ENCODE data around the gene MECP2.

Gene MECP2

DNA sequence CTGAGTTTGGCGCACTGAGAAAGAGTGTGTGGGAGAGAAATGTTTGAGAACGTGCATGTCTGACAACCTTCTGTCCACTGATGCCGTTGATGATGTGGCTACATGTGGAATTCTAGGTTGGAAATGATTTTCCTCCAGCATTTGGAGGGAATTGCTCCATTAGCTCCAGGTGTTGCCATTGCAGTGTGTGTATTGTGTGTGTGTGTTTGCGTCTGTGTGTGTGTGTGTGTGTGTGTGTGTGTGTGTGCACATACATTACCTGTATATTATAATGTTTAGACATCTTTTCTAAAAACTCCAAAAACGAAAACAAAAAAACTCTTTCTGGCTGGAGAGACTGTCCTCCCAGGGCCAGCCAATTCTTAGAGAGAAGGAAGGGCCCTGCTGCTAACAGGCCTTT, 18.2 kb upstream of the MECP2 start:
- no peak for DNase-seq (ENCODE audit: low spot score)

DNA sequence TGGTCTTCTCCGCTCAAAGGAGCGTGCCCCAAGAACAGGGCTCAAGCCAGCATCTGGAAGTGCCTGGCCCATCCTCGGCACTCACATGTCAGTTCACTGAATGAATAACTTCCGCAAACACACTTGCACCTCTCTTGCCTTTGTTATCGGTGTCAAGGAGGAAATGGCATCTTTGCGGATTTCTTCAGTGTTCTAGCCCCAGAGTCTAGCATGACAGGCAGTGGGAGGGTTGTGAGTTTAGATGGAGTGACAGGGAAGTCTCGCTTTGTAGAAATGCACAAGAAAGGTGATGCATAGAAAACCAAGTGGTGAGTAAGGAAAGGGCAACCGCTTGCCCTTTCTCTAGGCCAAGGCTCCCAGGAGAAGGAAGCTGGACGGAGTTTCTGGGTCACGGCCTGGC, 17.6 kb upstream of the MECP2 start:
- DNase-seq (ENCODE audit: low spot score): no peak

DNA sequence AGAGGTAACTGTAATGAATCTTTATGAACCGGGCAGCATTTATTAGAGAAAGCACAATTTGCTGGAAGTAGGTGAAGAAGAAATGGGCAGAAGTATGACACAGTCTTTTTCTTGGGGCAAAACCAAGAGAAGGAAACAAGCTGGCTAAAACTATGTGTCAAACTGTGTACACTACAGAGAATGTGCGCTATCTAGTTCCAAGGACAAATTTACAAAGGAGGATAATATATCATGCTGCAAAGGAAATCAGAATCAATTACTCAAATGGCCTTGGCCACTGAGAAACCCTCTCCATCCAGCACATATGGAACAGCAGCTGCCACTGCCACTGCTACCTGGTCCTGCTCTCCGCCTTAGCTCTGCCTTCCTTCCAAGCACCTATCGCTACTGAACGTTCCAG, 17.1 kb upstream of the MECP2 start:
- no peak for DNase-seq (ENCODE audit: low spot score)

DNA sequence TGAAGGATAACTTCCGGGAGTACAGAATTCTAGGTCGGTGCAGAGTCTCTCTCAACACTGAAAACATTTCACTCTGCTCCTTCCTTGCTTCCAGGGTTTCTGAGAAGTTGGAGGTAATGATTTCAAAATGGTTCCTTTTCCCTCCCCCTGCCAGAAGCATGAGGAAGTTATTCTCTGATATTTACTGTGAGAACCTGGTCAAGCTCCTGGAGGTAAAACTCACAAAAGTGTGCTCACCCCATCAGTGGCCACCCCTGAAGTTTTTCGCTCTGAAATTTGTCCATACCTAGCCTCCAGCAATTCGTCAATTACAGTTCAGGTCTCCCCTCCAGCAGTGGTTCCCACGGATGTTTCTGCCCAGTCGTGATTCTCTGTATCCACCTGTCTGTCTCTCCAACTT, 16.2 kb upstream of the MECP2 start:
- no peak for DNase-seq (ENCODE audit: low spot score)

DNA sequence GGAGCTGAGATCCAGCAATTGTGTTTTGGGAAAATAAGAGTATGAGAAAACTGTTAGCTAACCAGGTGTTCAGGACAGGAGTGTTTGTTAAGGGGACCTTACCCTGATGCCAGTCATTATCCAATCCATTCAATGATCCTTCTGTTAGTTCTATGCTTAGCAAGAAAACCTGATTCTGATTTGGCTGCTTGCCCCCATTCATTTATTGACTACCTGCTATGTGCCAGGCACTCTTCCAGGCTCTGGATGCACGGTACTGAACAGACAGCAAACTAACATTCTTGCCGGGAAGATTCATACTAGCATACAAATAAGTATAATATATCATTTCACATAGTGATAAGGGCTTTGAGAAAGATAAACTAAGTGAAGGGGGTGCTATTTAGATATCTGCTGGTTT, 1.0 kb upstream of the MECP2 start:
- no peak for DNase-seq (ENCODE audit: low spot score)

DNA sequence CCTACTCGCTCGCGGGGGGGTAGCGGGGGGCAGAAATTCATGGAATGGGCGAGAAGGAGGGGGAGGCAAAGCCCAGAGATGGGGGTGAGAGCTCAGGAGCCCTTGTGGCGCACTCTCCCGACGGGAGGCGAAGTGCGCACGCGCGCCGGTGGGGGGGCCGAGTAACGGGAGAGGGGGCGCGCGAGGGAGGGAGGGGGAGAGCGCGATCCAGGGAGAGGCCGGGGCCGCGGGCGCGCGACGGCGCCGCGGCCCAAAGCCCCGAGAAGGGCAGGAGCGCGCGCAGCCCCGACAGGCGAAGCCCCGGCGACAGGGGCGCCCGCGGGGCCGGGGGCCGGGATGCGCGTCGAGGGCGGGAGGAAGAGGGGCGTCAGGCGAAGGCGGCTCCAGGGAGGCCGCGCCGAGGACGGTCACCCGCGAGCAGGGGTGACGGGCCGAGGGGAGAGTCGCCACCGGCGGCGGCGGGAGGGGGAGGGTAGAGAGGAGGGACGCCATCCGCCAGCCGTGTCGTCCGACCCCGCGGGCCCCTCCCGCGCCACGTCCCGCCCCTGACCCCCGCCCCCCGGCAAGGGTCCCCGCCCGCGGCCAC, 421 bp downstream of the MECP2 start:
- no peak for DNase-seq (ENCODE audit: low spot score)

DNA sequence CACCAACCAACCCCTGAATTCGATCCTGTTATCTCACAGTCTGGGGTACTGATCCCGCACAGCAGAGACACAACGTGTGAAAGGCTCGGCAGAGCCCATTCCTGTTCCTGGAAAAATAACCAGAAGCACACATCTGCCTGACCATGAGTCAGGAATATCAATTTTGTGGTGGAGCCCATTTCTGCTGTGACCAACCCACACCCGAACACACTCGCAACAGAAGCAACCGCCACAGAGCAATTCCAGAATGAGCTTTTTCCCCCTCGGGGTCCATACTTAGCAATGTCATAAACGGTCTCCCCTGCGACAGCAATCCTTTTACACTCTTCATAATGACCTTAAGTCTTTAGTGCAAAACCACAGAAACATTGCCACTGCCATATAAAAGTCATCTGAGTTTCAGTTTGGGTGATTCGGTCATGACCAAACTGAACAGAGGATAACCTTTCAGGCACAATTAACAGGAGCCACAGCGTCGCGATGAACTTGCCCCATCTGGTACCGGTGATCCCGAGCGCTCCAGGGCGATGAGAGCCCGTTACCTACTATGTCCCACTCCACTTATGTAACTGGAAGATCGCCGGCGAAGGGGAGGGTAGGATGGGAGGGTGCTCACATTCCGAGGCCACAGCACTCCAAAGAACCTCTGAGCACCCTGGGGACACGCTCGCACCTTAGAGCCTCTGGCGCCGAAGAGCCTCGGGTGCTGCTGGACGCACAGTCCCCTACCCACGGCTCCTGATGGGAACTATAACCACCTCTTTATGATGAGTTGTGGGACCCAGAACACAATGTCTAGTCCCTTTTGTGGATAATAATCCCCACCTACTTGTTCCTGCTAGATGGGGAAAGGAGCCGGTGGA, 1.1 kb downstream of the MECP2 start:
- no peak for DNase-seq (ENCODE audit: low spot score)

DNA sequence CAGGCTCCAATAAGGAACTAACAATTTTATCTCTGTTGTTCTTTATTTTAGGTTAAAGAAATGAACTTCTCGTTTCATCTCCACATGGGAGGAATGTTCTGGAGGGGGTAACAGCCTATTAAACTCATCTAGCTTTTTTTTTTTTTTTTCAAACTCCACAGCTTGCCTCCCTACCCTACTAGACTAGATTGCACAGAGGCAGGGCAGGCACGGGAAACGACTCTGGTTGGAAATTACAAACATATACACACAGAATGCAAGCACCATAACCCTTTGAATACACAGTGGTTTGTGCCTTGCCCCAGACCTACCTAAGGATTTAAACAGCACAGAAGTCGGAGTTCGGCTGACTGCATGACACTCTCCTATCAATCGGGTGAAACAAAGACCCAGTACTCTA, 2.7 kb downstream of the MECP2 start:
- no peak for DNase-seq (ENCODE audit: low spot score)

DNA sequence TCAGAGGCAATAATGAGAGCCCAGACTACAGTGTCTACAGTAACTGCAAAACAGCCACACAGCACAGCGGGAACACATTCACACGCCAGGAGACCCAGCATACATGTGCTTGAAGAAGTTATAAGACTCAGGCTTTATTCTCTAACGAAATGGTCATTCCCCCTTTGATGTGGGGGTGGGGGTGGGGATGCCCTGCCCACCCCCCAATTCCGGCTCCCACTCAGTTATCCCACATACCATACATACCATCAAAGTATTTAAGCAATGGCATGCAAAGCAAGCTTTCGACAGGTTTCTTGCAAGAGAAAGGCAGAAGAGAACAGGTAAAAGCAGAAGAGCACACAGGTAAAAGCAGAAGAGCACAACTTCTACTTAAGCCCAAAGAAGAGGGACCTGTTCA, 3.6 kb downstream of the MECP2 start:
- DNase-seq (ENCODE audit: low spot score): no peak

DNA sequence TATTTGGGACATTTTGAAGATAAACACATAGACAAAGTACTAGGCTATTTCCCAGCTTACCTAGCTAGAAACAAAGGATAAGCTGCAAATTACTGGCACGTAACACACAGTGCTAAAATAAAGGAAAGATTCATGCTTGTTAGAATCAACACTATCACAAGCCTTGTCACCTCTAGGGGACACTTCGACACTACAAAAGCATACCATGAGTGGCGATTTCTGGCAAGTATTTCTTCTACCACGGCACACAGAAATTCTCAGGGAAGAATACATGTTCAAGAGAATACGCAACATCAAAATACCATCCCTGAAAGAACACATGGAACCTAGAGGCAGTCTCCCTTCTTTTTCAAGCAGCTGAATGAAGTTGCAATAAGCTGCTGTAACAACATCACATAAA, 5.1 kb downstream of the MECP2 start:
- no peak for DNase-seq (ENCODE audit: low spot score)

DNA sequence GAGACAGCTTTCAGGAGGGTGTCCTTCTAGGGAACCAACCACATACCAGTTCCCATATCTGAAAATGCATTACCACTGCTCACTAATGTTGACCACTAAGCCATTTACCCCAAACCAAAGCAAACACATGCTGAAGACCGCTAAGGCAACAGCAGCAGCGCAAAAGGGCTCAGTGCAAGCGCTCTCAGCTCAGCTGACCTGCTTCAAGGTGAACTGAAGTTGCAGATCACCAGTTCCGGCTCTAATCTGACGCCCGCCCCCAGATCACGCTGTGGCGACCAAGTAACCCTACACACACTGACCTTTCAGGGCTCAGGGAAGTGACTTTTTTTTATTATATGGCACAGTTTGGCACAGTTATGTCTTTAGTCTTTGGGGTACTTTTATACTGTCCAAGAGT, 5.8 kb downstream of the MECP2 start:
- no peak for DNase-seq (ENCODE audit: low spot score)

DNA sequence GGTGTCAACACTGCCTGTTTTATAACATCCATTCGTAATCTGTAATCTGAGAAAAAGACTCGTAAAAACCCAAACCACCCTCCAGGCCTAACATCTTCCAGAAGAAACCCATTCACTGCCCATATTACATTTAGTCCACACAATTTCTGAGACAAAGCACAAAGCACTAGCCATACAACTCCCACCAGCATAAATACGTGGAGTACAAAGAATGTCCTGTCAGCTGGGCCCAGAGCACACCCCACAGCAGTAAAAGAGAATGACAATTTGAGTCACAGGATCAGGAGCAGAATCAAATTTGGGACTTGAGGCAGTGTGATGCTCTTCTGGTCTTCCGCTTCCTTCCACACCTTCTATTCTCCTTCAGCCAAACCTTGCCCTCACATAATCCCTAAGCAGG, 6.8 kb downstream of the MECP2 start:
- DNase-seq (ENCODE audit: low spot score): no peak

DNA sequence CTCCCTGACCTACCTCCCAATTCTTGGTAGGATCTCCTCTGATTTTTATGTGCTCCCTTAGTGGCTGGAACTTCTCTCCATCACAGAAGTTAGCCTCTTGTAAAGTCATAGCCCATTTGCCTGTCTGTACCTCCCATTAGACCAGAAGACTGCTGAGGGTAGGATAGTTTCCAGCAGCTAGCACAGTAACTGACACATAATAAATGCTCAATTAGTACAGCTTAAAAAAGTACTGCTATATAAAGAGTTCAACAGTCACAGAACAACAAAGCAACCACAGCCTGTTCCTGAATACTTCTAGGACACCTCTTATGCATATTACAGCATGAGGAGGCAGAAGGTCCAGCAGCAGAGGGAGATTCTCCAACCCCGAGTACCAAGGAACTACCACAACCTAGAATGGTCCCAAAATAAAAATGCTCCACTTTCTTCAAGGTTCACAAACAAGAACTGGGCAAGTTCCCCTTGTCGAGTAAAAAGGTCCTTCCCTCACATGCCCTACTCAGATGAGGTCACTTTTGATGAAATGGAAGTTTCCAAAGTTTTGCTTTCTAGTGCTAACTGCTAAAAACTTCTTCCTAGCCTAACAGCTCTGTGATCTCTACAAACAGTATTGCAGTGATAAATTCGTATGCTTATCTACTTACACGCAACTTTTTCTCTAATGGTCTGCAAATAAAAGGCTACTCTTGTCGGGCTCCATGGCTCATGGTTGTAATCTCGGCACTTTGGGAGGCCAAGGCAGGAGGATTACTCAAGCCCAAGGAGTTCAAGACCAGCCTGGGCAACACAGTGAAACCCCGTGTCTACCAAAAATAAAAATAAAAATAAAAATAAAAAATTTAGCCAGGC, 12.8 kb downstream of the MECP2 start:
- DNase-seq (ENCODE audit: low spot score): no peak

DNA sequence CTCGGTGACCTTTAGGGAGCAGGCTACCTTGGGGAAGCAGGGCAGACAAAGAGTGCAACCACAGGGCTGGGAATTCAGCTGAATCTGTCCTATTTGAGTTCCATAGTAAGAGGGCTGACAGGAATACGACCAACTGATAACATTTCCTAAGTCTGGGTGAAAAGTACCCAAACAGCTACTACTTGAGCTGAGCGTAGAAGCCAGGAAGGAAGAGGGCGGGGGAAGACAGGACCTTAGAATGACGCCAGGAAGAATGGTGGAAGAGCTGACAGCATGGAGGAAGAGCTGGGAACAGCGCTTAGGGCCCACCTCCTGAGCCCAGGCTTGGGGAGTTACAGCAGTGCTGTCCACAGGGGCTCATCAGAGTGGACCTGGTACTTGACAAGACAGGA, 14.4 kb downstream of the MECP2 start:
- DNase-seq (ENCODE audit: low spot score): peak; percentile 43

DNA sequence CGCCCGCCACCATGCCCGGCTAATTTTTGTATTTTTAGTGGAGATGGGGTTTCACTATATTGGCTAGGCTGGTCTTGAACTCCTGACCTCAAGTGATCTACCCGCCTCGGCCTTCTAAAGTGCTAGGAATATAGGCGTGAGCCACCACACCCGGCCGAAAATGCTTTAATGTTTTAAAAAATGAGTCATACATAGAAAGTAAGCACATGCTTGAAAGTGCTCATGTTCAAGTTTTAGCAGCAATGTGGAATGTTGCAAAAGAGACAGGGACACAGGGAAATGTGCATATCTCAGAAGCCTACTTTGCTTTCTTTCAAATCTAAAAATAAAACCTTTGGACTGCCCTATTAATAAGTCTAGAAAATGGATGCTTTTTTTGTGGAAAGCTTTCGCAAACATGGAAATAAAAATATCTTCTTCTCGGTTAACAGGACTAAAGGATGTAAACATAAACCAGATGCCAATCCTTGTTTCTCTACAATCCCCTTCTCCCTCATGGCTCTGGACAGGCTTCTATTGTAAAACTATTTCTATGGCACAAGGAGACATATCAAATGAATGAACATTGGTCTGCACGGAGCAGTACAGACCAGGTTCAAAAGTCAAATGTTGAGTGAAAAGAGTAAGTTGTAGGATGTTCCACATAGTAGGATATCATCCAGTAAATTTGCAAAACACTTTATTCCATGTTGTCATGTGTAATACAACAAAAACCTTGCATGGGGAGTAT, 15.0 kb downstream of the MECP2 start:
- no peak for DNase-seq (ENCODE audit: low spot score)

DNA sequence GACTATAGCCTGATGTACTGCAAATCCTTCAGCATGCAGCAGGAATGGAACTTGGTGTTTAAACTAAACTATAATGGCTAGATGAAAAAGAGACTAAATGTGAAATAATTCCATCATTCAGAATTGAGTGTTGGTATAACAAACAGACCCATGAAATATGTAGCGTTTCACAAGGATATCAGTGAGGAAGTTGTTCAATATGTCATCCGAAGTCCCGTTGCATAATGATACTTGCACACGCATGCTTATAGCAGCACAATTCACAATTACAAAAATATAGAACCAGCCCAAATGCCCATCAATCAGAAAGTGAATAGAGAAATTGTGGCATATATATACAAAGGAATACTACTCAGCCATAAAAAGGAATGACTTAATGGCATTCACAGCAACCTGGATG, 20.4 kb downstream of the MECP2 start:
- DNase-seq (ENCODE audit: low spot score): no peak

DNA sequence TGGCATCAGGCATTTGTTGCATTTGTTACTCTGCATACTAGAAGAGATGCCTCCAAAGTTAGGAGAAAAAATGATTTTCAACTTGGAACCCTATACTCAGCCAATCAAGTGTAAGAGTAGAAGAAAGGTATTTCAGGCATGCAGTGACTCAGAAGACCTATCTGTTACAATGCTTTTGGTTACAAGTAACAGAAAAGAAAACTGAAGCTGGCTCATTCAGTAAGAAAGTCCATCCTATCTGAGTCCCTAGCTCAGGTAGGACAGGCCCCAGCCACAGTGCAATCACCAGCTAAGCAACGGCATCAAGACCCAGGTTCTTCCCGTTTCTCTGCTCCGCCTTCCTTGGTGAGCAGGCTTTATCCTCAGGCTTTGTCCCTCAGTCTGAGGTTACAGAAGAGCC, 23.3 kb downstream of the MECP2 start:
- no peak for DNase-seq (ENCODE audit: low spot score)

DNA sequence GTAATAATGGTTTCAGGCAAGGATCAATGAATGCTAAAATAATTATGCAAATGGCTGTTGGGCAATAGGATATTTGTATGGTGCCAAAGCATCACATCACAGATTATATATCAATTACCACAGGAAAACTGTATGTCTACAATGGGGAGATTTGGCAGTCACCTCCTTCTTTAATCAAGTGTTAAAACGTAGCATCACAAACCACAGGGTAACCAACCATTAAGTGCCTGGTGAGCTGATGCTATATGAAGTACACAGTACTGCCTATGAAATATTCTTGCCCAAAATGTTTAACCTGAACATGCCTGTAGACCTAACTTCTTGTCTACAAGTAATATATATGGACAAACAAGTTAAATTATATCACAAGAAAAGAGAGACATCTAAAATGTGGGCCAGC, 25.3 kb downstream of the MECP2 start:
- DNase-seq (ENCODE audit: low spot score): no peak

DNA sequence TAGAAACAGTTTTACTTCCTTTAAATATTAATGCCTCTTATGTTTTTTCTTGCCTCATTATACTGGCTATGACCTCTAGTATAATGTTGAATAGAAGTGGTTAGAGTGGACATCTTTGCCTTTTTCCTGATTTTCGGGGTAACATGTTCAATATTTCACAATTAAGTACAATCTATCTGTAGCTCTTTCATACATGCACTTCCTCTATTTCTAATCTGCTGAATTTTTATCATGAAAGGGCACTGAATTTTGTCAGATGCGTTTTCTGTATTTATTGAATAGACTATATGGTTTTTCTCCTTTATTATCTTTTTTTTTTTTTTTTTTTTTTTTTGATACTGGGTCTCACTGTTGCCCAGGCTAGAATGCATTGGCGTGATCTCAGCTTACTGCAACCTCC, 29.0 kb downstream of the MECP2 start:
- no peak for DNase-seq (ENCODE audit: low spot score)

DNA sequence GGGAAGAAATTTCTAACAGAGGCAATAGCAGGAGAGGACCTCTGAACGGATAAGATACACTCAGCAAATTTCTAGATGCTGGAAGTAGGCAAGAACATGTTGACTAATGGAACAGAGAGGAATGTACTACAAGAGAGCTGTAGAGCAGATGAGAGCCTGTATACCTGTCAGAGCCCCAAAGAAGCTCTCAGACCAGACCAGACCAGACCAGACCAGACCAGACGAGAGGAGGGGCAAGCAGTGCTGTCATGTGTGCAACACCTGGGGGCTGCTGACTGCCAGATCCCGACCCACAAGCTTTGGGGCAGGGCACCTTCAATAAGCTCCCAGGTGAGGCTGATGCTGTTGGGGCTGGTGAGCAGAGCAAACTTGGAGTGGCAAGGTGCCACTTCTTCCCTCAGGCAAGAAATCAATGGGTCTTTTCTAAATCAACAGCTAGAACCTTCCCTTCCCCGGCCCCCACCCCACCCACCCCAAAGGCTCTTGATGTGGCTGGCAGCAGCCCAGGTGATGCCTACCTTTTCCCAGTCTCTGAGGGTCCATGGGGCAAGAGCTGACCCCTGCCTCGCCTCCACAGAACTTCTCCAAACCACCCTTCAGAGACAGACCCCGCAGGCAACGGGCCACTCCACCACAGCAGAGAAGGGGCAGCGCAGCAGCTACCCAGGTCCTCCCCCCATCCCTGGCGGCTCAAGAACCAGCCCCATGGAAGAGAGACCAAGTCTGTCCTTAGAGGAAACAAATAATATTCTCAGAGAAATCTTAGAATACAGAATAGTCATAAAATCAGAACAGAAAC, 32.7 kb downstream of the MECP2 start:
- no peak for DNase-seq (ENCODE audit: low spot score)

DNA sequence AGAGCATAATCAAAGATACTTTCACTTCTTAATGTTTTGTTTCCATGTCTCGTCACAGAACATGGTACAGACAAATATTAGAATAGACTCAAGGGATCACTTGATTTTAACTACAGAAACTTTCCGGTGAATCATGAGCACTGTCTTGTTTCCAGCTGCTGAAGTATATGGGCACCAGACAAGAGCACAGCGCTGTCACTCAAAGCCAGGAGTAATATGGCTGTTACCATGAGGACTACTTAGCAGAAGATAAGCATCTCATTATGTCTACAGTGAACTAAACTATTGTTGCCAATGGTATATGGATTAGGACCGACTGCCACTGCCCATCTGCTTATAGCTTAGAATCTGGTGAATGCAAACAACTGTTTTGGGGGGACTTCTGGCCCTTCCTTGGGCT, 34.3 kb downstream of the MECP2 start:
- DNase-seq (ENCODE audit: low spot score): no peak

DNA sequence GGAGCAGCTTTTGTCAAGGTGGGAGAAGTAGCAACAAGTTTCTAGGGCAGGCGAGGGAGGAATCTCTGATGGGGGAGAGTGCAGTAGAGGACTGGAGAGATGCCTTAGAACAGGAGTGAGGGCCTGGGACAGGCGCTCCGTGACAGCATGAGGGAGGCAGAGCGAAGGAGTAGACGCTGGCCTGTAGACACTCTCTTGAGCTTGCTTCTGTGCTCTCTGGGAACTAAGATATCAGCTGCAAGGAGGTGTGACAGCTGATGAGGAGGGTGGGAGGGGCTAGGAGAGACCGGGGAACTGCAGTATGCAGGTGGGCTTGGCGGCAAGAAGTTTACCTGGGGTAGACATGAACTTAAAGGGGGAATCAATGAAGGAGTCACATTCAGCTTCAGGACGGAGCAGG, 35.7 kb downstream of the MECP2 start:
- no peak for DNase-seq (ENCODE audit: low spot score)

Data from kidney capillary endothelial cell (primary cell).